T-helper 1 cell (primary cell): Measurements from ENCODE around the gene PDHB.

Experiments
- DNase-seq, 5 donors: peaks; one replicate each; pipeline ENCODE4 v3.0.0-alpha.2; 2012 to 2020

PDHB gene

DNA sequence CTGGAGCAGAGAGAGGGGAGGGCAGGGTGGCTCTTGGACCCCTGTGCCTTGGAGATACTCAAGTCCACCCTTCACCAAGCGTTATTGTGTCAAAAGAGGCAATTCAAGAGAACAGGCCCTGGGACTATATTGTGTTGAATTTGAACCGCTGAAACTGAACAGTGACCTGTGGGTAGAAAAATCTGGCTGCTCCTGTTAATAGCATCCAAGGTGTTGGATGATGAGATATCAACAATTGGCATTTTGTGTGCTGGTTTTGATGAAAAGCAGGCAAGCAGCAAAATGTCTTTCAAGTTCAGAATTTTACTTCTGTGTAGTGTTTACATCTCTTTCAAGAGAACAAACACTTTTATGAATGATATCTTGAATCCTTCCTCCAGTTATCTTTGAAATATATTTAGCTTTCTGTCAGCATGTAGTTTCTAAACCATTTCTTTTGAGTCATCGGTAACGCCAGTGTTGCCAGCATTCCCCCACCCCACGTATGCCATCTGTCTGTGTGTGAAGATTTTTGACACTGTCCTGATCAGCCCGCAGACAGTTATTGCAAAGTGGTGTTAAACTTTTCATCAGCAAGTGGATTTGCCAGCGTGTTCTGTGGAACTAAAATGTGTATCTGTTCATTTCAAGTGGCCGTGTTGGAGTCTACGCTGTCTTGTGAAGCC lies 34.8 kb downstream of the PDHB start:
- no peak for DNase-seq

DNA sequence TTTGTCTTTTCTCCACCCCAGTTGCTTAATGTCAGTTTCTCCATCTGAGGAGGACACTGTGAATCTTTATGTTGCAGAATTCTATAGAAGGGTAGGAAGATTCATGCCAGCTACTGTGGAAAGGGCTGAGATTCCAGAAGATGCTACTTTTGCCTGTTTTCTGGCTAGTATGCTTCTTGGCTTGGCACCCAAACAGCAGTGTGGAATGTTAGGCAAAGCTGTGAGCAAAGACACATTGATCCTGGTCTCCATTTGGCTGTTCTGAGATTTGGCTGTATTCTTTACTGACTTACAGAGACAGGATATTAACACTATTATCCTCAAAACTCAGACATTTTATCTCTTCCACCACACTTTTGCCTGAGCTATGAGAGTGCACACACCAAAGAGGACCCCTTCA lies 39.3 kb downstream of the PDHB start:
- DNase-seq = no peak

DNA sequence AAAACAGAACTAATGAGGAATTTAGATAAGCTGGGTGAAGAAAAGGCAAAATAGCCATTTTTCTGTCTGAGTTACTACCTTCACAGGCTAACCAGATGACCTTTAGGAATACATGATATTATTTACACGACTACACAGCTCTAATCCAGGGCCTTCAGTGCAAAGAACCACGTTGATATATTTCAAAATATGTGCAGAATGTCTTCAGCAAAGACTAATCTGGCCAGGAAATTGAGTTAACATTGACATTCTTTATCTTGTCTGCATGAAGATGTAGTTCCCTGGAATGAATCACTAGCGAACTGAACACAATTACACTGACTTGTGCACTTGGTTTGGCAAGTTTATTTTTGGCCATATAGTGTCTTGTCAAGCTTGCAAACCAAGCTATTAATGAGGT lies 41.5 kb downstream of the PDHB start:
- DNase-seq = no peak

DNA sequence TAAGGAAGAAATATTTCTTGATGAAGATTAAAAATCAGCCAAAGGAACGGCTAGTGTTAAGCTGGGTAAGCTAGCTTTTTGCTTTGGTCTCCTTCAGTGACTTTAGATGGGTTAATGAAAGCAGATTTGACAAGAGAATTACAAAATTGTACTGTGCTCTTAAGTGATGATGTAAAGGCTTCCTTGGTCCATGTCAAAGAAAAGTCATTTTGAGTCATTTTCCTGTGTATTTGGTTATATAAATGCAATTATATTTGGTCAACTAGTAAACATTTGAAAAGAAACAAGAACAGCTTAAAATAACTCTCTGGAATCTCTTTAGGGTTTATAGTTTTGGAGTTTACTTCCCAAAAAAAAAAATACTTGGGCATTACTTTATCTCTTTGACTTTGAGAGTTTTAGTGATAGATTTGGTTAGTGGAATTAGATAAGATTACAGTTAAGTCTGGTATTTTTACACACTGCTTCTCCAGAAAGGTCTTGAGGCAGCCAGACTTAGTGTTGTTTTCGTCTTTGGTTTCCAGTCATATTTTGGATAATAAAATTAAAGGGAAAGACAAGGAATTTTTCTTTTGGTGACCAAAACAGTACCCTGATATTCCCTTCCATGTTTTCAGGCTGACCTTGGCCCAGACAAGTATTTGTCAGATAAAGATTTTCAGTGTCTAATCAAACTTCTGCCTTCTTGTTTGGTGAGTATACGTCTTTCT lies 42.3 kb downstream of the PDHB start:
- no peak for DNase-seq

DNA sequence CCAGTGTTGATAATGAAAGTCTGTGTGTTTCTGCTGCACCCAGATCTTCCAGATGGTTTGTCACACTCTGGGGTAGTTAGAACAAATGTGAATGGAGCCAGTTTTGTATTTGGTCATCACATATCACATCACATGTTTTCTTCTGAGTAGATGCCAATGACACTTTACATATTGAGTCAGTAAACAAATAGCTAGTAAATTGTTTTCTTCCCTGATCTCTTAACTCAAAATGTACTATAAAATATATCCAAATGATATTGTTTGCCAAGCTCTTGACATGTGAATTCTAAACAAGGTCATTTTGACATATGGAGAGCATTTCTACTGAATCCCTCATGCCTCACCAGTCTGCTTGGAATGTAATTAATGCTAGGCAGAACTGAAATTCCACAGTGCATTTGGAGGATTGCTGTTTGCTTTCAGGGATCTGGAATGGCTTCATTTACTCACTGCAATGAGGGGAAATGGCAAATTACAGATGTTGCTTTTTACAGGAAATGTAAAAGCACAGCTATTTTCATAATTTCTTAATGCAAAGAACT lies 45.0 kb downstream of the PDHB start:
- peak in 1 of 5 donors; percentile 12 for DNase-seq

DNA sequence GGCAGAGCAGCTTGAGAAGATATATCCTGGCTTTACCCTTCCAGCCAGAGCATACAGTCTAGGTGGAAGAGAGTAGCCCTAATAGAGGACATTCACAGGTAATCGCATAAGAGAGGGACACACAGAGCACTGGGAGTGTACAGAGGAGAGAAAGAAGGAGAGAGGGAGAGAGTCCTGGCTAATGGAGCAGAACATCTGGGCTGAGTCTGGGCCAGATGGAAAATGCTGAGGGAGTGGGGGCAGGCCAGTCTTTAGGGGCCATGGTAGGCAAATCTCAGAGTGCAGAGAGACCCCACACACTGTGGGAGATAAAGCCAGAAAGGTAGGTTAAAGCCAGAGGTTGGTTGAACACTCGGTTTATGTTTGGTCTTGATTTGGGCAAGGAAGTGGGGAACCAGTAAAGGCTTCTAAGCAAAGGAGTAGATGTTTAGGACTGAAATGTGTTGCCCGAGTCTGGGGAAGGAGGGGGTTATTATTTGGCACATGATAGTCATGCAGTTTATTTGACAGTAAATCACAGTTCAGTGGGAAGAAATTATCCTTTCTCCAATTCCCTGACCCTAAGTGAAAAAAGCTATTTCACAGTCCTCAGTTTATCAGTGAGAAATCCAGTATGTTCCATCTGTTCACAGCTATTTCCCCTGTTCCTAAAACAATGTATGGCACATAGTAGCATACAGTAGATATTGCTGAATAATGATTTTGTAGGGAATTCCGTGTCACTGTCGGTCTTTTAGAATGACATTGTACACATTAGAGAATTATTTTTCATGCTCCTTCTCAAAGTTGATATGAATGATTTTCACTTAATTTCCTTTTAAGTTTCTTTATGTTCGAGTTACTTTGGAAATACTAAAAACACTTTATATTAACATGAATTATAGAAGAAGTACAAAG lies 45.7 kb downstream of the PDHB start:
- no peak for DNase-seq

DNA sequence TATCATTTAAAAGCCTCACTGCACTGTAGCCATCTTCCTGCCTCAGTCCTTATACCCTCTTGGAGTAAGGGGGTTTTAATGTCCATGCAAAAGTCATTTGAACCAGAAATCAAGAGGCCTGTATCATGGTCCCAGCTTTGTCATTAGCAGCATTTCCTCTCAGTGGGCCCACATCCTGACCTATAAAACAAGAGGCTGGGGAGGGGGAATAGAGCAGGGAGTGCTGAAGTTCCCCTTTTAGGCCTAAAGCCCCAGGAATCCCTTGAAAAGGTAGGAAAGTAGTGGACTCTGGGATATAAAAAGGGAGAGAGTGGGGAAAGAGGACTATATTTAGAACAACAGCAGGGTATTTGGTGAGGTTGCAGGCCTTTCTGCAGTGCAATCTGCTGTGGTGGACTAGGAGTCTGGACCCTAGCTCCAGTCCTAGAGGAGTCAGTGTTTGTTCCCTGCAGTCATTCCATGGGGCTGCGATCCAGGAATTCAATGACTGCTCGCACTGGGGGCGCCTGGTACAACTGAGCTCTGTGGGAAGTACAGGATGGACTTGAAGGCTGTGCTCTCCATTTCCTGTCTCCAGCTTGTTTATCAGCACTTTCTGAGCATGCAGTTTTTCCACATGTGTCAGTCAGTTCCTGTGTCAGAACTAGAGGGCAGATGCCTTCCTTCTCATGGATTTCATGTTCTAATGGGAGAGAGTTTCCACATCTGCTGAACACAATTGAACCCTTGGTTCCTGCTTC lies 46.8 kb downstream of the PDHB start:
- DNase-seq = no peak

DNA sequence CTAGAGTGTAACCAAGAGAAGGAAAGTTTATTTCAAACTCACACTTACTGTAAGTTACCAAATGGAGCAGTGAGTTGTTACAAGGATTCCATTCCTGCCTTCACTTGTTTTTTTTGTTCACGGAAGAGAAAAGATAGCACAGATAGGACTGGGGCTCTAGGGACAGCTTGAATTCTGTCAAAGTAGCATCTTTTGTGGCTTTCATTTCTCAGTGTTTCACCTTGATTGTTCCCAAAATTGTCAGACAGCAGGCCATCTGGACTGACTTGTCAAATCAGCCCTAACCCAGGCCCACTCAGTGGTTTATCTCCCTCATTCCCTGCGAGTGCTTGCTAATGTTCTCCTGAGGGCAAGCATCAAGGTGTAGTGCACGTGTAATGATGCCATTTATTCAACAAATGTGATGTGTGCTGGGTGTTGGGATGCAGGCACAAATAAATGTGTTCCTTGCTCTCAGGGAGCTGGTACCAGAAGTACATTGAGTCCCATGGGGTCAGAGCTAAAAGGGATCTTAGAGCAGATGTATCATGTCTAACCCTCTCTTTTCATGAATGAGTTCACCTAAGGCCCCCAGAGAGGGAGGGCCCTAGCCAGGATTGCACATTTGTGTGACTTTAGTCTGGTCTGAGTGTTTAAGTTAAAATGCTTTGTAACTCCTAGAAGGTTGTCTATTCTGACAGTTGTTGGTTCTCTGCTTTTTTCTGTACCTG lies 49.1 kb downstream of the PDHB start:
- DNase-seq = no peak

DNA sequence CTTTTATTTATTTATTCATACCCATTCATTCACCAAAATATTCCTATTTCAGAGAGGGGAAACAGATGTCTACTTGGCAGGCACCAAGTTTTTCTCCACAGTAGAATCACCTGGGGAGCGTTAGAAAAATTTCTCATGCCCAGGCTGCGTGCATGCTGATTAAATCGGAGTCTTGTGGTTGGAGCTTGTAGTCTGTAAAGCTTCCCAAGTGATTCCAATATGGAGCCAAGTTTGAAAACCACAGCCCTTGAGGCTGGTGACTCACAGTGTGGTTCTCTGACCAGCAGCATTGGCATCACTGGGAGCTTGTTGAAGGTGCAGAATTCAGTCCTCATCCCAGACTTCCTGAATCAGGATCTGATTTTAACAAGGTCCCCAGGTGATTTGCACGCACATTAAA lies 49.7 kb downstream of the PDHB start:
- no peak for DNase-seq

DNA sequence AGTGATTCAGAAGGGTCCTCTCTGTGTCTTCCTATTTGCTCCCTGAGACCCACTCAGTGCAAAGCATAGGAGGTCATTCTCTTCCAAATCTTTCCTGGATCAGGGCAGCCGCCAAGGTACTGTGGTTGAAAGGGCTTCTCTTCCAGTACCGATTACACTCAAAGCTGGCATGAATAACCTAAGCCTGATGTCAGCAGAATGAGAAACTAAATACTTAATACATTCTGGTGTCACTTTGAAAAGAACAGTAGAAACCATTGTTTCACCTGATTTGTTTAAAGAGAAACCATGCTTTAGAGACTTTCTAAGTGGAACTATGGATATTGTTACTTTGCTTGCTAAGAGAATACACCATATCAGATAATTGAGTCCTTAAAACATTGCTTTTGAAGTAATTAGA lies 50.2 kb downstream of the PDHB start:
- no peak for DNase-seq

DNA sequence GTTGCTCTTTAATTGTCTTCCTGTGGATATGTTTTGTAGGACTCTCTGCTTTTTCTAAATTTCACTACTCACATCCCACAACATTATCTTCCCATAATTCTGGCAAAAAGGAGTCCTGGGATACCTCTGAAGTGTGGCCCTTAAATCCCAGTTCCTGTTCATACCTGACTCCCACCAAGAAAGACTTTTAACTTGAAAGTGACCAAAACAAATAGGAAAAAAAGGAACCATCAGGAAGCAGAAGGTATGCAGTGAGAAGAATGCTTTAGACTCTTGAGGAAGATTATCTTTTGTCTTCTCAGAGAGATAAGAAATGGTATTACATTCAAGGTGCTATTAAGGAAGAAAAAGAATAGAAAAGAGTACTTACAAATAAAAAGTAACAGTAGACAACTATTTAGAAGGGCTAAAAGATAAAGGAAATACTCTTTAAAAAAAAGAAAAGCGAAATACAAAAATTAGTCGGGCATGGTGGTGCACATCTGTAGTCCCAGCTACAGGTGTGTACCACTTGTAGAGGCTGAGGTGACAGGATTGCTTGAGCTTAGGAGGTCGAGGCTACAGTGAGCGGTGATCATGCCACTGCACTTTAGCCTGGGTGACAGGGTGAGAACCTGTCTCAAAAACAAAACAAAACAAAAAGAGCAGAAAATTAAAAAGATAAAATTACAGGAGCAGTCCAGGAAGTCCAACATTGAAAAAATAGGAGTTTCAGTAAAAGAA lies 54.1 kb downstream of the PDHB start:
- DNase-seq = no peak

DNA sequence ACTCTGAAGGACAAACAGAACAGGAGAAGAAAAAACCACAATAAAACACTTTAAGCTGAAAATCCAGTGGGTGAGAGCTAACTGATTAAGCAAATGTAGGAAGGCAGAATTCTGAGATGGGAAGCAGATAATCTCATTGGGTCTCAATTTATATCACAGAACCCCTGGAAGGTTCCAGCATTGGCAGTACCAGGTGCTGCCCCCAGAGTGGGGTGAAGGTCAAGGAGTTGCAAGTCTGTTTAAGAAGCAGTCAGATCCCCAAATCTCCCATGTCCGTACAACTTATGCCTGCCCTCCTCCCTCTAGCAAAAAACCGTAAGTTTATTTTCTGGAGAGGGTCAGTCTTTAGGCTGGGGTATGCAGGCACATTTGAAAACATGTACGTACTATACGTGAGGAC lies 55.9 kb downstream of the PDHB start:
- DNase-seq = no peak
